Measurements from ENCODE around the gene EXOC5.

The EXOC5 gene, protein sequence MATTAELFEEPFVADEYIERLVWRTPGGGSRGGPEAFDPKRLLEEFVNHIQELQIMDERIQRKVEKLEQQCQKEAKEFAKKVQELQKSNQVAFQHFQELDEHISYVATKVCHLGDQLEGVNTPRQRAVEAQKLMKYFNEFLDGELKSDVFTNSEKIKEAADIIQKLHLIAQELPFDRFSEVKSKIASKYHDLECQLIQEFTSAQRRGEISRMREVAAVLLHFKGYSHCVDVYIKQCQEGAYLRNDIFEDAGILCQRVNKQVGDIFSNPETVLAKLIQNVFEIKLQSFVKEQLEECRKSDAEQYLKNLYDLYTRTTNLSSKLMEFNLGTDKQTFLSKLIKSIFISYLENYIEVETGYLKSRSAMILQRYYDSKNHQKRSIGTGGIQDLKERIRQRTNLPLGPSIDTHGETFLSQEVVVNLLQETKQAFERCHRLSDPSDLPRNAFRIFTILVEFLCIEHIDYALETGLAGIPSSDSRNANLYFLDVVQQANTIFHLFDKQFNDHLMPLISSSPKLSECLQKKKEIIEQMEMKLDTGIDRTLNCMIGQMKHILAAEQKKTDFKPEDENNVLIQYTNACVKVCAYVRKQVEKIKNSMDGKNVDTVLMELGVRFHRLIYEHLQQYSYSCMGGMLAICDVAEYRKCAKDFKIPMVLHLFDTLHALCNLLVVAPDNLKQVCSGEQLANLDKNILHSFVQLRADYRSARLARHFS

DNA sequence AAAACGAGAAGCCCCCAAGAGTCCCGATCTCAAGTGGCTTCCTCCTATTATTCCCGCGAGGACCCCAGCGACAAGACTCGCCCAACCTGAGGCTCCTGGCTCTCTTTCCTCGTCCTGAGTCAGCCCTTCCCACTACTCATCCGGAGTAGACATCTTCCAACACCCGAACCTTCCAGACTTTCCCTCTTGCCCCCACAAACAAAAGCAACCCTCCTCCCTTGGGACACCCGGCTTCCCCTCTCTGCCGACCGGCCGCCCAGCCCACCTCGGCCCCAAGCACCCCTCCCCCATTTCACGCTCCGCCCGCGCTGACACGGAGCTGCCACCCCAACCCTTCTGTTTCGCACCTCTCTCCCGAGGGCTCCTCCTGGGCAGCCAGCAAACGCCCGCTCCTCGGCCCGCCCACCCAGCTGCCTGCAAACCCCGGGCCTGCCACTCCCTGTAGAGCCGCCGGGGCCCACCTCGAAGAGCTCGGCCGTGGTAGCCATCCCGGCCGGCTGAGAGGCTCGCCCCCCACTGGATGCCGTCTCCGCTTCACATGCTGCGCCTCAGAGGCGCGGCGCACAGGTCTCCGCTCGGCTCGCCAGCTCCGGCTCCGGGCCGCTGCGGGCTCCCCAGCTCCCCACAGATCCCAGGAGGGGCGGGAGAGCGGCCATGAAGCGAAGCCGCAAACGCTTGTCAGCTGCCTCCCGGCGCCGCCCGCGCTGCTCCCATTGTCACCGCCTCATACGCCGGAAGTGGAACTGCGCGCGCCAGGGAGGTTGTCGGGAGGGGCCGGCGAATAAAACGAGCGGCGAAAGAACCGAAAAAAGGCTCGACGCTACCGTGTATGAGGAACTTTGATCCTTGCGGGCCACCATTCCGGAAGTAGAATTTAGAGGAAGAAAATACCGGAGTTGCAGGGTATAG lies at the start of gene EXOC5, which contains the start of gene AP5M1:
Gene EXOC5, minus strand, starts transcription at position 745 of the 909 bp plus-strand sequence. Its CDS starts 257 bp downstream, at position 488.
Gene AP5M1, plus strand, starts transcription at position 811 of the 909 bp plus-strand sequence. CDS start 344 bp downstream, outside the sequence.
- DNase-seq: peak; percentile 87

DNA sequence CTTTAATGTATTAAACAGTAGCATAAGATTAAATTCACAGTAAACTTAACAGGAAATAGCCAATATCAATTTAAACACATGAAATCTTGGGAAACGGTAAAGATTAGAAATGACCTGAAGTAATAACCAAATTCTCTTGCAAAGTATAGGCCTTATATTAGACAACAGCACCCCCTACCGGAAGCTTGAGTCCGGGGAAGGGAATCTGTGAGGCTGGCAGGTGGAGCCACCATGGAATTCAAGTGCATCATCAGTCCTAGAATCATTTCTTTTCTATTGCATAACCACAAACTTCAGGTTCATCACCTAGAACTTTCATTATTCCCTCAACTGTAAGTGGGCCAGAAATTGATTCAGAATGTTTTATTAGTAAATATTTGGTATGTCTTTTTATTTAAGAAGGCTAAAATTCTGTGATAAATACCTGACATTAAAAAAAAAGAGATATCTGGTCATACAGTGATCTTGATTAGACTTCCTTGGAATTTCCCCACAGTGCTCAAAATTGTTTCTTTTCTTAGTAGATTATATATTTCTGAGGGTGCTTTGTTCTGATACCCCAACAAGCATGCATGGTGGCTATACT lies 48.6 kb upstream of the EXOC5 start:
- DNase-seq: peak; percentile 58

DNA sequence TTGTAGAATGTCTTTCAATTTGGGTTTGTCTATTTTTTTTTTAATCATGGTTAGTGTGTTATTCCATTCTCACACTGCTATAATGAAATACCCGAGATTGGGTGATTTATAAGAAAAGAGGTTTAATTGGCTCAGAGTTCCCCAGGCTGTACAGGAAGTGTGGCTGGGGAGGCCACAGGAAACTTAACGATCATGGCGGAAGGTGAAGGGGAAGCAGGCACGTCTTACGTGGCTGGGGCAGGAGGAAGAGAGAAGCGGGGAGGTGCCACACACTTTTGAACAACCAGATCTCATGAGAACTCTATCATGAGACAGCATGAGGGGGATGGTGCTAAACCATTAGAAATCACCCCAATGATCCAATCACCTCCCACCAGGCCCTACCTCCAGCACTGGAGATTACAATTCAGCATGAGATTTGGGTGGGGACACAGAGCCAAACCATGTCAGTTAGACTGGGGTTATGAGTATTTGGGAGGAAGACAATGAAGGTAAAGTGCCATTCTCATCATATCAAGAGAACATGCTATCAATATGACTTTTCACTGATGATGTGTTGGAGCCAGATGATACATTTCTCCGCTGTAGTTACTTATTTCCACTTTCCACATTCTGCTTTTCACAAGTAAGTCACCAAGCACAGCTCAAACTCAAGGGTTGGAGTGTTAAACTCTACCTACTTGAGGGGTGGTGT lies 45.8 kb upstream of the EXOC5 start:
- DNase-seq: no peak

DNA sequence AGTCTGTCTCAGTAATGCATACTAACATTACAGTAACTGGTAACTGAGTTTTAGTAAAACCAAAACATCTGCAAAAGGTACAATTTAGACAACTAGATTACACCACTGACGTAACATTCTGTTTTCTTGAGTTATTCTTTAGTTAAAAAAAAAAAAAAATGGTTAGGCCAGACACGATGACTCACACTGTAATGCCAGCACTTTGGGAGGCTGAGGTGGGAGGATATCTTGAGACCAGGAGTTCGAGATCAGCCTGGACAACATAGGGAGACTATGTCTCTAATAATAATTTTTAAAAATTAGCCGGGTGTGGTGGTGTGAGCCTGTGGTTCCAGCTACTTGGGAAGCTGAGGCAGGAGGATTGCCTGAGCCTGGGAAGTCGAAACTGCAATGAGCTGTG lies 34.2 kb upstream of the EXOC5 start:
- DNase-seq: no peak

DNA sequence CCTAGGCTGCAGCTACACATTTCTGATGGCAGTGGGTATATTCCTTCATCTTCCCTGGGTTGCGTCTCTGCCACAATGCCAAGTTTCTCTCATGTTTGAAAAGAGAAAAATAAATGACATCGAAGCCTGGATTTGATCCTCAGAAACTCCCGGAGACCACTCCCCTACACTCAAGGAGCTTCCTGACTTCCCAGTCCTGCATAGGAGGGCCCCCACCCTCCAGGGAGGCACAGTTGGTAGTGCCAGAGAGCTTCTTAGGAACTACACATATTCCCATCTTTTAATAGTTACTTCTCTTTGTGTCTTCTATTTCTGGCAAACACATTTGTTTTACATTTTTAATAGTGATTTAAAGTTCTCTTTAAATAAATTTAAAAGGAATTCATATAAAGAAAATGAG lies 30.8 kb upstream of the EXOC5 start:
- DNase-seq: no peak

DNA sequence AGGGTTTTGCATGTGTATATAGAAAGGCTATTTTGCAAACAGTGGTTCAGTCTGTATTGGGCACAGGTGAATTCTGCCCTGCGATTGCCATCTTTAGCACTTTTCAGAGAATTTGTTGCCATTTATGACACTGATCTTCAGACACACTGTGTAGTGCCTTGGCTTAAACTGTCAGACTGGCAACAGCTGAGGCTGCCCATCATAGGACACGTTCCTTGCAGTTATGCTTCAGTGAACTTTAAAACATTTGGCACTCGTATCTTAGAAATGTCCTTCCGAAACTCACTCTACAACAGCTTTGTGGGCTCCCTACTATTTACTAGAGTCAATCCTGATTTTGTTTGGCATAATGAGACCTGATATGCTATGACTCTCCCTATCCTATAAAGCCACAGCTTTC lies 29.1 kb upstream of the EXOC5 start:
- DNase-seq: no peak

DNA sequence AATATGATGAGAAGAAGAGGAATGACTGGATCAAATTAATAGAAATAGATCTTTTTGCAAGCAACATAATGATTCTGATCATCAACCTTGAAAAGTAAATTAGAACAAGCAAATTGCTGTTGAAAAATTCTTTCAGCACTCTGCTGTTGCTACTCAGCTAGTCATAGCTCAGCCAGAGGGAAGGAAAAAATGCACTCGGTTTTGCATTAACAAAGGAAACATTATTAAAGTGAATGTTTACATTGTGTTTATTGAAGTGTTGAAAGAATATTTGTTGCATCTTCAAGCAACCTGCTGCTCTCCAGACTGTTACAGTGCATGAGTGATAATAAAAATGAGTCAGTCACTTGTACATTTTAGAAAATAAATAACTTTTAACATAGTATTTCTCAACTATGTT lies 26.5 kb upstream of the EXOC5 start:
- DNase-seq: no peak

DNA sequence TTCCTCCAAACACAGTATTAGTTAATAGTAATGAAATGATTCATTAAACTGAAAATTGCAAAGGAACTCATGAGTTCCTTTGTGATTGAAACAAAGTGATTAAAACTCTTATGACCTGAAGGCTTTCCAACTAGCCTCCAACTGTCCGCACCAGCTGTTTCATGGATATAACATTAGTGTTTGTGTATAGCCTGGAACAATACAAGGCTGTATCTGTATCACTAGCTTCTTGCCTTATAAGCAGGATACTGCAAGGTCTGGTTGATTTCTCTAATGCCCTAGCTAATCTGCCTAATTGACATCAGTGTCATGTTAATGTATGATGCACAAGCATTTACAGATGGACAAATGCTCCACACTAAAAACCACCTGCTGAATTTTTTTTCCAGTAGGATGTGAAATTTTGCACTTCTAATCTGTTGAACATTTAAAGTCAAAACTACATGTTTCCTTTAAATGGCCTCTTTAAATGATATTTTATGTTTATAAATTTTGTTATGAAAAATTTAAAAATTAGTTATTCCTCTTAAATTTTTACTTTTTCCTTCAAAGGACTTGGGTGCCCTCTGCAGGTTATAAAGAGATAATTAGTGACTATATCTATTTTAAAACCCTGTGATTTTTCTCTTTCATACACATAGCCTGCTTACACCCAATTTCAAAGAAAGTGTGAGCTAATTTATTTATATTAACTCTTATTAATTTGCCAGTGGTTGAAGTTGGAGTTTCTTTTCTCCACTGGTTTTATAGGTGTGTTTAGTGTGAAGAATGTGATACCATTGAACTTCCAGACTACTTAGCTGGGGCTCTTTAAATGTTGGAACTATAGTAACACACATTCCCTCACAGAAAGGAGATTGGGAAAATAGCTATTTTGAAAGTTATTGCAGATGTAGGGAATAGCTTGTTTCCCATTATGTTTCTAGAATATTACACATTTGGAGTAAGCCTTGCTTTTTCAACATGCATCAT lies 25.4 kb upstream of the EXOC5 start:
- no peak for DNase-seq

DNA sequence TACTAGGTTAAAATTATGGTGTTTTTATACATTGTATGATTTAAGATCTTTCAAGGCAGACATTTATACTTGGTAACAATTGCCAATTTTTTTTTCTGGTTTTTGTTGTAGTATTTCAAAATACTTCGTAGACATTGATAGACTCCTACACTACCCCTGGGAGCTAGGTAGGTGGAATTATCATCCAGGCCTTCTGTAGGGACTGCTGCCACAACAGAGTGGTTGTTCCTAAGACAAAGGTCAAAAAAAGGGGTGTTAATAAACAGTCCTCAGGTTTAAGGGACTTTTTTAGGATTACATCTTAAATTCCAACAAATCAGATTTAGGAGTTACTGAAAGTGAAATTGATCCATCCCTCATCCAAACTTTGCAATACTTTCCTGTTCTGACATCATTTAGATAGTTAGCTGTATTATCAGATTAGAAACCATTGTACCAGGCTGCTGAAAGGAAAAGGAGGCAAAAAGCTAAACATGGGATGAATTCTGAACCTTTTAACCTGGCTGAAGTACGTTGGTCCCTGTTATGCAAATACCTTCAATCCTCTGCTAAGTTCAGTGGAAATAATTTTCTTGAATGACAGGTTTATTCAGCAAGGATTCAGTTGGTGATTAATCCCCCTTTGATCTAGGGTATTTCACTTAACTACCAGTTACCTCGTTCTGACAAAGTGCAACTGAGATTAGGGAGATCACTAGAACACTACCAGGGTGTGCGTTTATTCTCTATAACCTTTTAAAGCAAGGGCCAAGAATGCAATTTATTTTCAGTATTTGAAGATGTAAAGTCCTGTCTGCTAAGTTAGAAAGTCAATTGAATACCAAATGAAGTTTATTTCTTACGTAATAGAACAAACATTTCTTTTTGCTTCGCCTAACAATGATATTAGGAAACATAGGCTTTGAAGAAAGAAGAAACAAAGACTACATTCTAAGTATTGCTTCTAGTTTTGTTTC lies 23.3 kb upstream of the EXOC5 start:
- no peak for DNase-seq

DNA sequence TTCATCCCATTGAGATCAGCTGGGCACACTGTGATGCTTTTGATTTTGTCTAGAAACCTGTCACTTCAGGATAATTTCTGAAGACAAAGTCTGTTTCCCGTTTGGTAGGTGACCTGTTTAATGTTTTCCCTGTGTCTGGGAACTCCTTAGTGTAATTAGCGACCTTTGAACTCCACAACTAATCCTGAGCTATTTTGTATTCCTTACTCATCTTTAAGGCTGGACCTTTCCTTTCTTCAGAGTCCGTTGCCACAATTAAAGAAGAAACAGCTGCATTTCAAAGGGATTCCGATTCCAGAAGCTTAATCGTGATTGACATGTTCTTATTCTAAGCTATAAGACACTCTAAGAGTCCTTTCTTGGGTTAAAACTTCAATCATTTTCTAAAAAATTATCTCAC lies 22.0 kb upstream of the EXOC5 start:
- no peak for DNase-seq

DNA sequence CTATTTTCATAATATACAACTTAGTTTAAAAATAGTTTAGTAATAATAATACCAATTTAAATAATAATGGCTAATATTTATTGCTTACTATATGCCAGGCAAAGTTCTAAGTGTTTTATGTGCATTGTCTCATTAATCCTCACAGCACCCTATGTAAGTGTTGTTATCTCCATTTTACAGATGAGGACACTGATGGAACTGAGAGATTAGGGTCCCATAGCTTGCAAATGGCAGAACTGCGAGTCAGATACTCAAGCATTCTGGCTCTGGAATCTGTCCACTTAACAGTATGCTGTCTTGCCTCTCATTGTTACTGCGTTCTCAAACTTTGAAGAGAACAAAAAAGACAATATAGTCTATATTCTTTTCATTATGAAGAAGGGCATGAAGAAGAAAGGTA lies 19.0 kb upstream of the EXOC5 start:
- no peak for DNase-seq

DNA sequence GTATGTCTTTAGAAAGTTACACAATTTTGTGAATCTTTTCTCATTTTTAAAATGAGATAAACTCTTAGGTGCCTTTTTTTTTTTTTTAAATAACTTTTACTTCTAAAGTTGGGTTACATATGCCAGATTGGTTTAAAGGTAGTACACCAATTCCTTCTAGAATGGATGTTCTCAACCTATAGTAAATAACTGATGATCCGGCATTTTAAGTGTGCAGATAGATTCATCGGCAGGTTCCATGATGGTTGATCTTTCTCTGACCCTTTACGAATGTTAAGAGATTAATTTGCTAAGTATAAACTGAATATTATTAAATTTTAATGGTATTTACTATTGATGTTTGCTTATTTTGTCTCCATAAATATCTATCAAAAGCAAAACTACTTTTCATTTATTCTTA lies 8.4 kb upstream of the EXOC5 start:
- no peak for DNase-seq

DNA sequence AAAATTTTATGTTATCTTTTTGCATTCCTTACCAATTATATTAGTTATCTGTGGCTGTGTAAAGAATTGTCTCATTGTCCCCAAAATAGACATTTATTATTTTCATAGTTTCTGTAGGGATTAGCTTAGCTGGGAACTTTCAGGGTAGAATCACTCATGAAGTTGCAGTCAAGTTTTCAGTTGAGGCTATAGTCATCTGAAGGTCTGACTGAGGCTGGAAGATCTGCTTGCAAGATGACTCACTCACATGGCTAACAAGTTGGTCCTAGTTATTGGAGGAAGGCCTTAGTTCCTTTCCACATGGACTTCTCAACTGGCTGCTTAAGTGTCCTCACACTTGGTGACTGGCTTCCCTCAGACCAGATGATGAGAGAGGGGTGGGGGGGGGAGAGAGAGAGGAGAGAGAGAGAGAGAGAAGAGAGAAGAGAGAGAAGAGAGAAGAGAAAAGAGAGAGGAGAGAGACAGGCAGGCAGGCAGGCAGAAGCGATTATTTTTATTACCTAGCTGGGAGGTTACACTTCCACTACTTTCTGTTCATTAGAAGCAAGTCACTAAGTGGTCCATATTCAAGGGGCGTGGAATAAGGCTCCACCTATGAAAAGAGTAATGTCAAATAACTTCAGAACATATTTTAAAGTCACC lies 6.4 kb upstream of the EXOC5 start:
- no peak for DNase-seq

DNA sequence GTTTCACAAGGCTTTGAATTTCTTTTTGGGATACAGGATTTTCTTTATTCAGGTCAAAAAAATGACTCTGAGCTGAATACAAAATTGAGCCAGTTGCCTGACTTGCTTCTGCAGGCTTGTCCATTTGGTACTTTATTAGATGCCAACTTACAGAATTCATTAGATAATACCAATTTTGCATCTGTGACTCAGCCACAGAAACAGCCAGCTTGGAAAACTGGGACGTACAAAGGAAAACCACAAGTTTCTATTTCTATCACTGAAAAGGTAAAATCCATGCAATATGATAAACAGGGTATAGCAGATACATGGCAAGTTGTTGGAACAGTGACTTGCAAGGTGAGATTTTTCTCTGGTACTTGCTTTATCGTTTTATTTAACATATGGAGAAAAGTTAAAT lies 5.8 kb upstream of the EXOC5 start:
- no peak for DNase-seq

DNA sequence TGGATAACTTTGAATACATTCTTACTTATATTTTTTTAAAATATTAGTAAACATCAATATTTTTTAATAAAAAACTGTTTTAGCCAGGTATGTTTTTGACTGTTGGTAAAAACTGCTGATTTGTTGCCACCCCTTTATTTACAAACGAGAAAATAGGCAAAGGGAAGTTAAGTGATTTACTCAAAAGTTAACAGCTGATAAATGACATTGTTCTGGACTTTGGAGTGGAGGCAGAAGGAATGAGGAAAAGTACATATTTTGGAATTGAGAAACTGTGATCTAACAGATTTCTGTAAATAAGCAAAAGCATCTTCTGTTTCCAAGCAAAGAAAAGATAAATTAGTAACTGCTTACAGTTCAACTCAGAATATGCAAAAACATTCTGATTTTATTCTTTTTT lies 4.5 kb upstream of the EXOC5 start:
- no peak for DNase-seq

DNA sequence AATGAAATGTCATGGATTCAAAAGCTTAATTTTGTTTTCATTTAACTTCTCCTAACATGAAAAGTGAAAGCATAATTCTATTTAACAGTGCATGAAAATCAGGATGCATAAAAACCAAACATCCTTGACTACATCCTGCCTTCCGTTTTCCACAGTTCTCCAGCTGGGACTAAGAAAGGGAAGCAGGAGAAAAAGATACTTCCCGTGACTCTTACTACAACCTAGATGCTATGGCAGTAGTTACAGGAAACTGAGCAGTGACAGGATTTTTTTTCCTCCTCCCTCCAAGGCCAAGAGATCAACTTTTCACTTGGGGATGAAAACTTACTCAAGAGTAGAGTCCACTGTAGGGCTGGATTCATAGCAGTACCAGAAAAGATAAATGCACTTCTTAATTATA lies 2.6 kb downstream of the EXOC5 start:
- DNase-seq: no peak

DNA sequence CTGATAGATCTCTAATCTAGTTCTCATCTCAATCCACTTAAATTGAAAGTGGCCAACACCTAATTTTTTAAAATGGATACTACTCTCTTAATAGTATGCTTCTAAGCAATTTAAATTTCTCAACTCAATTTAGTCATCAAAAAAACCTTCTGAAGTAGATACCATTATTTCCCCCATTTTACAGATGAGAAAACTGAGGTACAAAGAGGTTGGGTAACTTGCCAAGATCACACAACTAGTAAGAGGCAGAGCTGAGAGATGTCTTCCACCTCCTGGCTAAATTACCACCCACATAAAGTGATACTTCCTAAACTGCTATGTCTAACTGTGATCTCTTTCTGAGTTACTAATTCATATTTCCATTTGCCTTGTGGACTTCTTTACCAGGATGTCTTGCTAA lies 6.6 kb downstream of the EXOC5 start:
- DNase-seq: no peak

DNA sequence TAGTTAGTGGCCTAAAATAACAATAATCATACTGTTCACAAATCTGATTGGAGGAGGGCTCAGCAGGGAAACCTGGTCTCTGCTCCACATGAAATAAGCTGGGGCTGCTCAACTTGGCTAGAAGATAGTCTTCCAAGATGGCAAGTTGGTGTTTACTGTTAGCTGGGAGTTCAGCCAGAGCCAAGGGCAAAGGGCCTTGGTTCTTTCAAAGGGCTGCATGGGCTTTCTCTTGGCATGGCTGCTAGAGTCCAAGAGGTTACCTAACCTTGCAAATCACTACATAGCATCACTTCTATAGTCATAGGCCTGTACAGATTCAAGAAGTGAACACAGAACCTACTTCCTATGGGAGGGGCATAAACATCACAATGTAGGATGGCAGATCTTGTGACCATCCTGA lies 7.1 kb downstream of the EXOC5 start:
- DNase-seq: no peak

DNA sequence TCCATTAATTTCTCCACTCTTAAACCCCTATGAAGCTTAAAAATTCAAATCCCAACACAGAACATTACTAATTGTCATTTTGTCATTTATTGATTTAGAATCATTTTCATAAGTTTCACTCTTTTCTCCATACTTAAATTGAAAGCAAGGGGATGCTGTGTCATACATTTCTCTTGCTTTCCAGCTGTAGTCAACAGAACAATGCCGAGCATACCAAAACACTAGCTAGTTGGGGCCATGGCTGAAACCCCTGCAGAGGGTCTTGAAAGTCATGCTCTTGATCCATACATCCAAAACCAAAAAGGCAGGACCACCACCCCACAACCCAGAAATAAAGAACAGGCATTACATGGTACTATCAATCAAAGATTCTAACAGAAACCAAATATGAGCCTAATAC lies 9.0 kb downstream of the EXOC5 start:
- DNase-seq: no peak
